Hepatocyte (in vitro differentiated cells): ENCODE data around the gene PTRHD1. TPM values are rescaled to one million over a fixed set of nuclear protein-coding genes. Genes with fewer than 3 reads are reported as not detected.

Experiments used
- DNase-seq: peaks from one replicate; pipeline ENCODE4 v3.0.0-alpha.2; 2016; ENCODE audit warnings: low spot score
- H2AFZ ChIP-seq: fragments of 200-600 bp; sonication (generic); 2 replicates; pipeline ENCODE4 v1.6.0; 2016; ENCODE audit warnings: antibody characterized with exemption, mild to moderate bottlenecking
- H3K27ac ChIP-seq: fragments of 200-600 bp; sonication (generic); 2 replicates; pipeline ENCODE4 v1.5.1; 2016; ENCODE audit warnings: mild to moderate bottlenecking
- H3K27me3 ChIP-seq: fragments of 200-600 bp; sonication (generic); 2 replicates; pipeline ENCODE4 v1.6.1; 2016
- H3K36me3 ChIP-seq: fragments of 200-600 bp; sonication (generic); replicated peaks from 2 replicates; pipeline ENCODE4 v1.5.1; 2016; ENCODE audit warnings: low read depth; ENCODE audit not compliant: insufficient read depth
- H3K4me1 ChIP-seq: fragments of 200-600 bp; sonication (generic); 2 replicates; pipeline ENCODE4 v1.5.1; 2016; ENCODE audit warnings: mild to moderate bottlenecking, moderate library complexity; ENCODE audit not compliant: insufficient read depth
- H3K4me2 ChIP-seq: fragments of 200-600 bp; sonication (generic); 2 replicates; pipeline ENCODE4 v1.6.0; 2016
- H3K4me3 ChIP-seq: fragments of 200-600 bp; sonication (generic); 2 replicates; pipeline ENCODE4 v1.5.1; 2016; ENCODE audit warnings: mild to moderate bottlenecking
- H3K79me2 ChIP-seq: fragments of 200-600 bp; sonication (generic); 2 replicates; pipeline ENCODE4 v1.6.0; 2017; ENCODE audit warnings: mild to moderate bottlenecking
- H3K9me2 ChIP-seq: fragments of 200-600 bp; sonication (generic); replicated peaks from 2 replicates; pipeline ENCODE4 v1.6.0; 2017; ENCODE audit warnings: mild to moderate bottlenecking; ENCODE audit not compliant: insufficient read depth
- H3K9me3 ChIP-seq: fragments of 200-600 bp; sonication (generic); 2 replicates; pipeline ENCODE4 v1.5.1; 2016; ENCODE audit warnings: low read depth, mild to moderate bottlenecking
- H4K20me1 ChIP-seq: fragments of 200-600 bp; sonication (generic); 2 replicates; pipeline ENCODE4 v1.6.0; 2016; ENCODE audit warnings: mild to moderate bottlenecking; ENCODE audit not compliant: insufficient read depth, poor library complexity, severe bottlenecking
- EZH2 ChIP-seq: fragments of 200-600 bp; sonication (generic); IDR thresholded peaks from 2 replicates; pipeline ENCODE4 v1.6.1; 2016; ENCODE audit warnings: antibody characterized with exemption, mild to moderate bottlenecking, borderline replicate concordance
- EZH2phosphoT487 ChIP-seq: fragments of 200-600 bp; sonication (generic); IDR thresholded peaks from one replicate; pipeline ENCODE4 v1.6.1; 2018; ENCODE audit warnings: antibody characterized with exemption, mild to moderate bottlenecking, low read depth, moderate library complexity; ENCODE audit not compliant: unreplicated experiment, severe bottlenecking
- WGBS: methylation state at CpG from one replicate; pipeline ENCODE4 v1.1.6; 2016; ENCODE audit warnings: low lambda C conversion rate; ENCODE audit errors: missing lambda C conversion rate; 5-methylcytosine and 5-hydroxymethylcytosine counted together
- polyA plus RNA-seq: library from polyadenylated mRNA; unstranded; fragments of >200 nt; fragmentation: Nextera tagmentation; extraction: Ambion mirVana; gene quantifications from 2 replicates; pipeline ENCODE4 v1.2.1, GENCODE V29; 2016
- total RNA-seq: library from RNA; depleted of rRNA; stranded (reverse); fragments of >200 nt; gene quantifications from 2 replicates; pipeline ENCODE4 v1.2.3, GENCODE V29; 2014
- TF ChIP-seq, protein P1 (sequence below): fragments of 200-600 bp; sonication (generic); IDR thresholded peaks from 2 replicates; pipeline ENCODE4 v1.5.1; 2016; ENCODE audit warnings: antibody characterized with exemption, mild to moderate bottlenecking; ENCODE audit not compliant: poor library complexity

Gene PTRHD1
- total and polyA plus RNA-seq, 2 experiments from 2014 or later, result 47.8 to 61.1 TPM

GRCh38 chr2:24834733-24835395 is 41.7 kb upstream of the PTRHD1 start:
- Histone ChIP-seq H3K36me3 (no peaks in the 10 kb centered on the region), H3K4me2 (no peak overlapping the region)

DNA sequence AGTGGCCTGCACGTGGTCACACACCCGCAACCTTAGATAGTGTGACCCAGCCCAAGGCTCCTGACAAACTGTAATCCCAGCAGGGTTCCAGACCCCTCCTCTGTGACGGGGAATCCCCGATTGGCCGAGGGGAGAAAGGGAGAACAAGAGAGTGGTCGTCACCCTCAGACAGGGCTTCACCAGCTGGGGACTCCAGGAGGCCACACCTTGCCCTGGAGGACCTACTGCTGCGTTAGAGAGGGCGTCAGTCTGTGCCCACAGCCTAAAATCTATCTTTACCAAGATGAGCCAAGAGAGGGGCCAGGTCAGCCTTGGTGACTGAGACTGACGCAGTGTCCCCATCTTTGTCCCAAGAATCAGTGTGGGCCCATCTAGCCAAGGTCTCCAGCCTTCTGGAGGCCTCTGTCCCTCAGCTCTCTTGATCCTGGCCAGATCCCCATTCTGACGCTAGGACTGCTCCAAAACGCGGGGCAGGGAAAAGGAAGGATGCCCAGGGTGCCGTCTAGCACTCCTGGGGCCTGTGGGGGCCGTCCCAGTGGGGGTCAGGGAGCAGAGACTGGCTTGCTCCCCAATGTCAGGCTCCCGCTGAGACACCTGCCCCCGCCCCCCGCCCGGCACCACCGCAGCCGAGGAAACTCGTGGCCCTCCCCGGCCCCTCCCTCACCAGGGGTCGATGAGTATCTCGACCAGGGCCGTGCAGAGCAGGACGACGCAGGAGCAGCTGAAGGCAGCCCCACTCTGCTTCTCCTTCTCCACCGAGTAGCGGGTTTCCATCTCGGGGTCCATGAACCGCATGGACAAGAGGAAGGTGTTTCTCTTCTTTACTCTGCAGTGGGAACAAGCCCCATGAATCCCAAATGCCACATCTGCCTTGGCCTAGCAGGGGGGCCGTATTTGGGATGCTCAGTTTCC is 40.9 kb upstream of the PTRHD1 start:
- no peaks in the 10 kb centered on the region for H3K9me3 ChIP-seq
- no peaks in the 10 kb centered on the region for H3K36me3 ChIP-seq
- no peak overlapping the region for H3K4me2 ChIP-seq
- no peaks in the 10 kb centered on the region for H3K79me2 ChIP-seq
- H3K27me3 ChIP-seq, result no peaks in the 10 kb centered on the region
- H3K4me3 ChIP-seq, result no peak overlapping the region
- no peaks in the 10 kb centered on the region for H3K9me2 ChIP-seq
- H3K4me1 ChIP-seq, result no peaks in the 10 kb centered on the region
- WGBS, result 94% methylated on average over 22 of the region's 32 CpGs
- H2AFZ ChIP-seq, result no peak overlapping the region
- no peak overlapping the region for H3K27ac ChIP-seq
- TF ChIP-seq, protein P1, sequence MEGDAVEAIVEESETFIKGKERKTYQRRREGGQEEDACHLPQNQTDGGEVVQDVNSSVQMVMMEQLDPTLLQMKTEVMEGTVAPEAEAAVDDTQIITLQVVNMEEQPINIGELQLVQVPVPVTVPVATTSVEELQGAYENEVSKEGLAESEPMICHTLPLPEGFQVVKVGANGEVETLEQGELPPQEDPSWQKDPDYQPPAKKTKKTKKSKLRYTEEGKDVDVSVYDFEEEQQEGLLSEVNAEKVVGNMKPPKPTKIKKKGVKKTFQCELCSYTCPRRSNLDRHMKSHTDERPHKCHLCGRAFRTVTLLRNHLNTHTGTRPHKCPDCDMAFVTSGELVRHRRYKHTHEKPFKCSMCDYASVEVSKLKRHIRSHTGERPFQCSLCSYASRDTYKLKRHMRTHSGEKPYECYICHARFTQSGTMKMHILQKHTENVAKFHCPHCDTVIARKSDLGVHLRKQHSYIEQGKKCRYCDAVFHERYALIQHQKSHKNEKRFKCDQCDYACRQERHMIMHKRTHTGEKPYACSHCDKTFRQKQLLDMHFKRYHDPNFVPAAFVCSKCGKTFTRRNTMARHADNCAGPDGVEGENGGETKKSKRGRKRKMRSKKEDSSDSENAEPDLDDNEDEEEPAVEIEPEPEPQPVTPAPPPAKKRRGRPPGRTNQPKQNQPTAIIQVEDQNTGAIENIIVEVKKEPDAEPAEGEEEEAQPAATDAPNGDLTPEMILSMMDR, result no peak
- TF ChIP-seq EZH2phosphoT487 (no peak), EZH2 (no peak)
- no peaks in the 10 kb centered on the region for H4K20me1 ChIP-seq
- DNase-seq, result no peak

More at GRCh38 chr2:24834733-24835395, 41.7 kb upstream of the PTRHD1 start:
- H3K9me2 ChIP-seq, result no peaks in the 10 kb centered on the region
- H3K79me2 ChIP-seq, result no peaks in the 10 kb centered on the region
- no peaks in the 10 kb centered on the region for H4K20me1 ChIP-seq
- no peak overlapping the region for H3K4me3 ChIP-seq
- H3K4me1 ChIP-seq, result no peaks in the 10 kb centered on the region
- no peak for TF ChIP-seq EZH2
- TF ChIP-seq, protein P1, result no peak
- no peaks in the 10 kb centered on the region for H3K9me3 ChIP-seq
- 94% methylated on average over 19 of the region's 20 CpGs for WGBS
- H3K27me3 ChIP-seq, result no peaks in the 10 kb centered on the region
- no peak overlapping the region for H3K27ac ChIP-seq
- no peak overlapping the region for H2AFZ ChIP-seq
- DNase-seq, result no peak

GRCh38 chr2:24832931-24833701 is 39.9 kb upstream of the PTRHD1 start:
- WGBS, result 75% methylated on average over 22 of the region's 22 CpGs
- H3K9me2 ChIP-seq, result no peaks in the 10 kb centered on the region
- H3K4me2 ChIP-seq, result no peak overlapping the region
- TF ChIP-seq, protein P1, result no peak
- TF ChIP-seq EZH2 (no peak), EZH2phosphoT487 (no peak)
- H3K4me3 ChIP-seq, result no peak overlapping the region
- no peaks in the 10 kb centered on the region for H3K79me2 ChIP-seq
- DNase-seq, result no peak
- H2AFZ ChIP-seq, result no peak overlapping the region
- H4K20me1 ChIP-seq, result no peaks in the 10 kb centered on the region
- H3K9me3 ChIP-seq, result no peaks in the 10 kb centered on the region
- H3K36me3 ChIP-seq, result no peaks in the 10 kb centered on the region
- no peaks in the 10 kb centered on the region for H3K4me1 ChIP-seq
- no peaks in the 10 kb centered on the region for H3K27me3 ChIP-seq
- no peak overlapping the region for H3K27ac ChIP-seq
